Fibroblast of gingiva (primary cell): Measurements from ENCODE around the gene GASK1B.
A peak's percentile ranks its signal among the peaks of the same experiment; 100 is the strongest.

Experiments
- DNase-seq: peaks from one replicate; pipeline ENCODE4 v3.0.0-alpha.2; 2011; ENCODE audit warnings: low read depth

GASK1B gene

GRCh38 chr4:158172261-158173258, at the start of gene GASK1B:
Gene GASK1B, minus strand, starts transcription at chr4:158173025. Its CDS starts 1,650 bp downstream, at chr4:158171375.
- DNase-seq: peak; percentile 46

GRCh38 chr4:158219623-158220022, 46.8 kb upstream of the GASK1B start:
- DNase-seq: no peak

GRCh38 chr4:158217763-158218162, 44.9 kb upstream of the GASK1B start:
- no peak for DNase-seq

- no peak for DNase-seq
These were observed 42.0 kb upstream of the GASK1B start for GRCh38 chr4:158214856-158215255.

- DNase-seq: no peak
These were observed 40.6 kb upstream of the GASK1B start for GRCh38 chr4:158213466-158213865.

- DNase-seq: no peak
These were observed 38.4 kb upstream of the GASK1B start for GRCh38 chr4:158211222-158211621.

DNA sequence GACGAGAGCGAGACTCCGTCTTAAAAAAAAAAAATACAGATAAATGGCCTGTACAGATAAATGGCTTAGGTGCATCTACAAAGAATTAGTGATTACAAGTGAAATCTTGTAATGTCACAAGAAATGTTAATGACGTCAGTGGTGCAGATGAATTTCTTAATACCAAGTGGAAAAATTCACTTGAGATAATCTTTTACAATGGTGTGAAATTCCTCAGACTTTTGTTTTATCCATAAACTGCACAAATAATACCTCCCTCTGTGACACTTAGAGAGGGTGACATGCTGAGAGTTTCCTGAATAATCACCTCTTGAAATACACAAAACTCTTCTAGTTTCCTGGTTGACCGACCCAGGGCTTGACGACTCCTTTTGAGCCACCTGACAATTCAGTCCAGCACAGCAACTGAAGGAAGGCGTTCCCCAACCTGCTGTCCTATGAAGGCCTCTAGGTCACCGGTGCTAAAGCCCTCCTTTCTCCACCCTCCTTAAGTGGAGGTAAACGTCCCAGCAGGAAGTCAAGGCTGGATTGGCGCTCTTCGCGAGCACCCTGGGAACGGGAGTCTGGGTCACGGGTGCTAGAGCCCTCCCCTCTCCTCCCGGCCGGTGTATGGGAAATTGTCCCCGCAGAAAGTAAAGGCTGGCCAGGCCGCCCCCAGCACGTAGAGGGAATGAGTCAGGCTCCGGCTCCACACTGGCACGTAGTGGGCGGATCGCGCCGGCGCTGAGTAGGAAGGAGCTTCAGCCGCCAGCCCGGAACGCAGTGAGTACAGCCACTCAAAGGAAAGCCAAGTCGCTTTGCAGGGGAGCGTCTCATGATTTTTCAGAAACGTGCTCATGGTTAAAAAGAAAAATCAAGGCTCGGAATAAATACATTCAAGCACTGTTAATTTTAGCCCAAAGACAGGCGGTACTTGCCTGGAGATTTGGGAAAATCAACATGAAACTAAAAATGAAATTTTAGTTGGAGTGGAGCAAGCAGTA, 37.3 kb upstream of the GASK1B start, which contains the start of gene TMEM144:
TSS of gene TMEM144 (plus strand) at position 662 of the 983 bp plus-strand sequence. CDS start 2,182 bp downstream, outside the sequence.
- DNase-seq: peak; percentile 86

- no peak for DNase-seq
These were observed 36.3 kb upstream of the GASK1B start for GRCh38 chr4:158208963-158209640.

DNA sequence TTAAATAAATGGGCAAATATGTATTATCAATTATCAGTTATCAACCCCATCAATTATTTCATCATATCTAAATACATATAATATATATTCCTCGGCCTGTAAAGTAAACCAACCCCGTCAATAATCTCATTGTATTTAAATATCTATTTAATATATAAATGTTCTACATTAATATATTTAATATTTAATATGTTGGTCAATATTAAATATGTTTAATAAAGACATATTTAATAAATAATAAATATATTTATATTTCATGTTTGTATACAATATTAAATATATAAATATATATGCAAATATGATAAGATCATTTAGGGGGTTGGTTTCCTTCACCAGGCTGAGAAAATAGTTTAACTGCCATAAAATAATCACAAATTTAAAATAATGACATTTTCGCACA, 31.1 kb upstream of the GASK1B start:
- no peak for DNase-seq

DNA sequence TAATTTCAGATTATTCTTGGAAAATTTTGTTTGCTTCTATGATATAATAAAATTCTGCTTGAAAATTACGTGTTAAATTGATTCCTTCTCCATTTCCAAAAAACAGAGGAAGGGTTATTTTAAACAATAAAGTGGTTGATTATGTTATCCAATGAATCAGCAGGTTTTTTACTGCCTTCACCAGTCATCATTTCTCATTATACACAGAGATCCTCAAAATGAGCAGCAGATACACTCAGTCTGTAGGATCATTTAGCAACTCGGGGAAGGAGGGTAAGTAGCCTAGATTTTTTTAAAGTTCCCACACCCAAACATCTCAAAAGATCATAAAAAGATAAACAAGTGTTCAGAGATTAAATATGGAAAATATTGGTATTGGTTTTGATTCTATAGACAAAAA, 30.6 kb upstream of the GASK1B start:
- DNase-seq: no peak

- no peak for DNase-seq
These were observed 29.7 kb upstream of the GASK1B start for GRCh38 chr4:158202481-158202880.

GRCh38 chr4:158201876-158202275, 29.1 kb upstream of the GASK1B start:
- DNase-seq: no peak

- no peak for DNase-seq
These were observed 28.5 kb upstream of the GASK1B start for GRCh38 chr4:158201322-158201721.

DNA sequence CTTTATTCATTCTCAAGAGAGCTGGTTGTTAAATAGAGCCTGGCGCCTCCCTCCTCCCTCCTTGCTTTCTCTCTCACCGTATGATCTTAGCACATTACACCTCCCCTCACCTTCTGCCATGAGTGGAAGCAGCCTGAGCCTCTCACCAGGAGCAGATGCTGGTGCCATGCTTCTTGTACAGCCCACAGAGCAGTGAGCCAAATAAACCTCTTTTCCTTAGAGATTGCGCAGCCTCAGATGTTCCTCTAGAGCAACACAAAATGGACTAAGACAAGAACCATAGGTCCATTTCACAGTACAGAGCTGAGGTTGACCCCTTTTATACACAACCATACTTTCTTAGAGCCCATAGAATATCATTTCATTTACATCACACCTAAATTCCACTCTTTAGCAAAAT, 27.4 kb upstream of the GASK1B start:
- DNase-seq: no peak

DNA sequence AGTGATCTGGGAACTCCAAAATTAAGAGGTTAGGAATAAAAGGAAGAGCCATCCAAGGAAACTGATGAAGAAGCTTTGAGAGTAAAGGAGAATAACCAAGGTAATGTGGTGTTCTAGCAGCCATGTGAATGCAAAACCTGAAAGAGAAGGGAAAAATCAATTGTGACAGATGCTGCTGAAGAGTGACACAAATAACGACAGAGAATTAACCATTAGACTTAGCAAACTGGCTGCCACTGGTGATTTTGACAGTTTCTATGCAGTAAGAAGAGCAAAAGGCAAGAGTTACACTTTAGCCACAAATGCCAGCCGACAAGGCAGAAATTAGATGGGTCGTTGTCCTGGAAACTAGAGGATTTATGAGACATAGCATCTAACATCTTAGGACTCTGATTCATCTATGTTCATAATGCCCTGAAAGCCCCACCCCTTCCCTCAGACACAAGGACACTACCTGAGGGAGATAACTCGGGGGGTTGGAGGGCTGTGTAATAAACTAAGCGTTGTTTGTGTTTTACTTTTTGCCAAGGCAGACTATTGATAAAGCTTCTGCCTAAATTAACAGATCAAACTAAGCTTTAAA, 24.5 kb upstream of the GASK1B start:
- no peak for DNase-seq

DNA sequence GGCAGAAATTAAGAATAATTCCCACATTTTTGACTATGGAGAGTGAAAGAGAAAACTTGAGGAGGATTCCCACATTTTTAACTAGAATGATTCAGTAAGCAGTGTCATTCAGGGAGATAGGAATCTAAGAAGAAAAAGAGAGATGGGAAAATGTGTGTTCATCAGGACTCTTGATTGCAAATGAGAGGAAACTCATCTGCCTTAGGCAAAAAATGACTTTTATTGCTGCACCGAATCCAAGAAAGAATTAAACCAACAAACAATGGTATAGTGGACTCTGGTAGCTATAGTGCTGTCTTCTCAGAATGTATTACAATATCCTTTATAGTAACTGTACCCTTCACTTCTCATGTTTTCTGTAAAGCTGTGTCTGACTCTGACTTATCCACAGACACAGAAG, 22.5 kb upstream of the GASK1B start:
- DNase-seq: no peak

DNA sequence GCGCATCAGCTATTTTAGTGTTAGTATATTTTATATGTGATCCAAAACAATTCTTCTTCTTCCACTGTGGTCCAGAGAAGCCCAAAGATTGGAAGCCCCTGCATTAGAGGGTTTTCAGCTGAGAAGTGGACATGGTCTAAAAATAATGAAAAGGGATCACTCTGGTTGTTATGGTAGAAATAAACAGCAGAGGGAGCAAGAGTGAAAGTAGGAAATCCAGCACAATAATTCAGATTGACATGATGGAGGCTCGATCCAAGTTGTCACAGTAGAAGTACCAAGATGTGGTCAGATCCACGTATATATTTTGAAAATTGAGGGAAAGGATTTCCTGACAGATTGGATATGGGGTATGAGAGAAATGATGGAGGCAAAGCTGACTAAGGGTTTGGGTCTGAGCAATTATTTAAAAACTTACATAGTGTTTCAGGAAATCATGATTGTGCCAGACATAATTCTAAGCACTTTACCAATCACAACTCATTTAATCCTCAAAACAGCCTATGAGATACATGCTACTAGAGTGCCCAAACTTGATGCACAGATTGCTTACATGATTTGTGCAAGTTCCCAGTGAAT, 20.4 kb upstream of the GASK1B start:
- no peak for DNase-seq

- DNase-seq: no peak
These were observed 19.8 kb upstream of the GASK1B start for GRCh38 chr4:158192439-158193158.

DNA sequence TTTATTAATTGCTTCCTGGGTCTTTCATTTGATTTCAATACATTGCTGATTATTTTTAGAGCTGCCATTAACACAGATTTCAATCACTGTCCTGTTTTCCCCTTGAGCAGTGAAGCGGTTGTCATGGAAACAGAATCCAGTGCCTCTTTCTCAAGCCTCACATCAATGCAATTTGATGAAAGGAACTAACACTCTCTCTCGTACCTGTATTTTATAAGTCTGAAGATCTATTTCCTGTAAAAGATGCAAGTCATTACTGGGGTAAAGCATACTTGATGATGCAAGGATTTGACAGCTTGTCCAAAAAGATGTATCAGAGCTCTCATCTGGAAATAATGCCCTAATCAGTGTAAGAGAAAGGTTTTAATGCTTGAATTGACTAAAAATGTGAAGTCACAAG, 17.9 kb upstream of the GASK1B start:
- no peak for DNase-seq

GRCh38 chr4:158189422-158189821, 16.6 kb upstream of the GASK1B start:
- DNase-seq: no peak
